Erythroblast (primary cell): ENCODE data around the gene DEGS1.

Experiments
- GATA1 ChIP-seq: IDR thresholded peaks from 2 replicates; pipeline ENCODE4 v1.6.1; 2011; ENCODE audit warnings: low read depth, mild to moderate bottlenecking, control low read depth, low read length, moderate library complexity
- POLR2A ChIP-seq: IDR thresholded peaks from 2 replicates; pipeline ENCODE4 v1.6.1; 2011; ENCODE audit warnings: mild to moderate bottlenecking, low read length

GRCh38 chr1:224201853-224202252 is 18.8 kb downstream of the DEGS1 start:
- no peak for TF ChIP-seq GATA1
- TF ChIP-seq POLR2A: no peak
